ENCODE measurements around the gene DPEP3.
"Not testable (repeated sequence)": the region's sequence is repeated elsewhere in the genome, so short reads cannot be mapped to it uniquely, and the experiment has no call there.

Gene DPEP3

GRCh38 chr16:67993207-67994039 lies 13.1 kb upstream of the DPEP3 start:
- DNase-seq (ENCODE audit: low read depth), result no peak

- DNase-seq (ENCODE audit: low read depth), result no peak
These were observed 12.4 kb upstream of the DPEP3 start for GRCh38 chr16:67992661-67993206.

- no peak for DNase-seq (ENCODE audit: low read depth)
These were observed 9.7 kb upstream of the DPEP3 start for GRCh38 chr16:67990018-67990386.

GRCh38 chr16:67989322-67990017 lies 9.2 kb upstream of the DPEP3 start:
- no peak for DNase-seq (ENCODE audit: low read depth)

GRCh38 chr16:67988675-67989074 lies 8.4 kb upstream of the DPEP3 start:
- DNase-seq (ENCODE audit: low read depth), result no peak

GRCh38 chr16:67987460-67988160 lies 7.3 kb upstream of the DPEP3 start:
- DNase-seq (ENCODE audit: low read depth), result no peak

- DNase-seq (ENCODE audit: low read depth), result no peak
These were observed 6.7 kb upstream of the DPEP3 start for GRCh38 chr16:67986949-67987348.

- no peak for DNase-seq (ENCODE audit: low read depth)
These were observed 1.9 kb upstream of the DPEP3 start for GRCh38 chr16:67982011-67982696.

GRCh38 chr16:67977469-67978227 lies 2.7 kb downstream of the DPEP3 start:
- no peak for DNase-seq (ENCODE audit: low read depth)

GRCh38 chr16:67977005-67977404 lies 3.3 kb downstream of the DPEP3 start:
- DNase-seq (ENCODE audit: low read depth), result no peak

GRCh38 chr16:67976205-67976604 lies 4.1 kb downstream of the DPEP3 start:
- DNase-seq (ENCODE audit: low read depth), result no peak

GRCh38 chr16:67975321-67976105 lies 4.8 kb downstream of the DPEP3 start:
- DNase-seq (ENCODE audit: low read depth), result no peak

- not testable (repeated sequence) for DNase-seq (ENCODE audit: low read depth)
These were observed 8.0 kb downstream of the DPEP3 start for GRCh38 chr16:67972285-67972684.

GRCh38 chr16:67971111-67971510 lies 9.2 kb downstream of the DPEP3 start:
- no peak for DNase-seq (ENCODE audit: low read depth)

GRCh38 chr16:67969254-67970039 lies 10.9 kb downstream of the DPEP3 start:
- no peak for DNase-seq (ENCODE audit: low read depth)

GRCh38 chr16:67968400-67969253 lies 11.7 kb downstream of the DPEP3 start, which contains the start of gene SLC12A4:
TSS of gene SLC12A4 (minus strand) at chr16:67968637. CDS start at chr16:67968553, 84 bp downstream.
- no peak for DNase-seq (ENCODE audit: low read depth)

- DNase-seq (ENCODE audit: low read depth), result no peak
These were observed 12.3 kb downstream of the DPEP3 start for GRCh38 chr16:67967958-67968399.

- DNase-seq (ENCODE audit: low read depth), result no peak
These were observed 12.9 kb downstream of the DPEP3 start for GRCh38 chr16:67967183-67967957.

All from non-pigmented ciliary epithelial cell (primary cell).